ENCODE results near the gene IMP4.

IMP4 gene

DNA sequence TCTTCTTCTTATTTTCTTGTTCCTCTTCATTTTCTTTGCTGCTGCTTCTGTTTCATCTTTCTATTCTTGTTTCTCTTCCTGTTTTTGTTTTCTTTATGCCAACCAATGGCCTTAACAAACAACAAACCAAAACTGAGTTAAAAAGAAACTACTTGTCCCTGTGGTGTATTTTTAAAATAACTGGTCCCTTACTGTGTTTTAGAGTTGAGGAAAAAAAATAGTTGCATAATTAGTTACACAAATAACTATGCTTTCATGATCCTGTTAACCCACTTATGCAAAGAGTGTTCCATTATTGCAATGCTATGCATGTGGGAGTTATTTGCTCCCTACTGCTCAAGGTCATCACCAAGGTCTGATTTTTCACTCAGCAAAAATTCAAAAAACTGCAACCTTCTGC lies 39.5 kb upstream of the IMP4 start:
- H3K9ac ChIP-seq (ENCODE audit: low read length): no peak overlapping the region
- TF ChIP-seq EZH2phosphoT487 (IDR thresholded peaks at IDR 0.05; ENCODE audit: low read depth) (no peak), CTCF (IDR thresholded peaks at IDR 0.05; ENCODE audit: low read depth, low read length) (no peak)
- no peaks in the 10 kb centered on the region for H3K9me3 ChIP-seq (ENCODE audit: insufficient read depth, low read length)
- H3K4me3 ChIP-seq (ENCODE audit: low read length): no peak overlapping the region
- H3K27me3 ChIP-seq (ENCODE audit: low read depth, low read length): peaks cover 3% of the 10 kb centered on the region; the same call in 1 of the 2 replicates
- no peaks in the 10 kb centered on the region for H4K20me1 ChIP-seq (ENCODE audit: insufficient read depth, low read length)
- H3K27ac ChIP-seq (ENCODE audit: low read length): no peak overlapping the region
- no peaks in the 10 kb centered on the region for H3K79me2 ChIP-seq (ENCODE audit: low read length)
- H3K36me3 ChIP-seq (replicated peaks; ENCODE audit: low read depth, low read length): no peaks in the 10 kb centered on the region
- H2AFZ ChIP-seq (ENCODE audit: low read depth, low read length): no peak overlapping the region
- no peak overlapping the region for H3K4me2 ChIP-seq (ENCODE audit: low read length)
- no peaks in the 10 kb centered on the region for H3K4me1 ChIP-seq (ENCODE audit: low read length)

DNA sequence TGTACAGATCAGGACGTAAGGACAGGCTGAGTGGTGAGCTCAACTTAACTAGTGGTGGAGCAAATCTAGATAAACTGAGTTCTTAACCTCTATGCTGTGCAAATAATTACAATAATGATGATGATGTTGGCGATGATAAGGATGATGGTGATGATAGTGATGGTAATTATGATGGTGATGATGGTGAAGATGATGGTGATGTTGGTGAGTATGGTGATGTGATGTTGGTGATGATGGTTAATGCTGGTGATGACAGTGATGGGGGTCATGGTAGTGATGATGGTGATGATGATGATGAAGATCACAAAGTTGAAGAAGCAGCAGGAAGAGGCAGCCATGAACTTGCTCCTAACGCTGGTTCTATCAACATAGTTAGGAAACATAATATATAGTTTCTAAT lies 38.0 kb upstream of the IMP4 start:
- no peak overlapping the region for H3K4me2 ChIP-seq (ENCODE audit: low read length)
- no peak overlapping the region for H3K4me3 ChIP-seq (ENCODE audit: low read length)
- TF ChIP-seq EZH2phosphoT487 (IDR thresholded peaks at IDR 0.05; ENCODE audit: low read depth) (no peak), CTCF (IDR thresholded peaks at IDR 0.05; ENCODE audit: low read depth, low read length) (no peak)
- no peak overlapping the region for H2AFZ ChIP-seq (ENCODE audit: low read depth, low read length)
- H4K20me1 ChIP-seq (ENCODE audit: insufficient read depth, low read length): no peaks in the 10 kb centered on the region
- H3K27ac ChIP-seq (ENCODE audit: low read length): no peak overlapping the region
- H3K9ac ChIP-seq (ENCODE audit: low read length): no peak overlapping the region
- H3K79me2 ChIP-seq (ENCODE audit: low read length): no peaks in the 10 kb centered on the region
- H3K4me1 ChIP-seq (ENCODE audit: low read length): no peaks in the 10 kb centered on the region
- H3K9me3 ChIP-seq (ENCODE audit: insufficient read depth, low read length): no peaks in the 10 kb centered on the region
- H3K27me3 ChIP-seq (ENCODE audit: low read depth, low read length): peaks cover 4% of the 10 kb centered on the region
- H3K36me3 ChIP-seq (replicated peaks; ENCODE audit: low read depth, low read length): no peaks in the 10 kb centered on the region

DNA sequence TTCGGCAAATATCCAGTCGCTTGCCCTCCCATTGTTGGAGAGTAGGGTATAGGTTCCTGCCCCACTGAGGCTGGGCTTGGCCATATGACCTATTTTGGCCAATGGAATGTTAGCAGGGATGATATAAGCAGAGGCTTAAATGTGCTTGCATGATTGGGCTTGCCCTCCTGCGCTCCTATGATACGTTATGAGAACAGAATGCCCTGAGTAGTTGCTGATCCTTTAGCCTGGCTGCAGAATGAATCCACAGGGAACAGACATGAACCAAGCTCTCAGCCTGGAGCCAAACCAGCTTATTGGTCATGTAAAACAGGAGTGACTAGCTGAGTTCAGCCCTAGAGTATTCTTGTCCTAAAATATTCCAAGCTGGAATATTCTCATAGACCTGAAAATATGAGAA lies 34.8 kb upstream of the IMP4 start:
- H3K4me2 ChIP-seq (ENCODE audit: low read length): no peak overlapping the region
- no peaks in the 10 kb centered on the region for H3K36me3 ChIP-seq (replicated peaks; ENCODE audit: low read depth, low read length)
- no peaks in the 10 kb centered on the region for H3K9me3 ChIP-seq (ENCODE audit: insufficient read depth, low read length)
- no peak overlapping the region for H3K27ac ChIP-seq (ENCODE audit: low read length)
- H3K4me3 ChIP-seq (ENCODE audit: low read length): no peak overlapping the region
- H4K20me1 ChIP-seq (ENCODE audit: insufficient read depth, low read length): no peaks in the 10 kb centered on the region
- TF ChIP-seq EZH2phosphoT487 (IDR thresholded peaks at IDR 0.05; ENCODE audit: low read depth) (no peak), CTCF (IDR thresholded peaks at IDR 0.05; ENCODE audit: low read depth, low read length) (no peak)
- no peaks in the 10 kb centered on the region for H3K4me1 ChIP-seq (ENCODE audit: low read length)
- peaks cover 9% of the 10 kb centered on the region for H3K27me3 ChIP-seq (ENCODE audit: low read depth, low read length)
- no peak overlapping the region for H3K9ac ChIP-seq (ENCODE audit: low read length)
- H3K79me2 ChIP-seq (ENCODE audit: low read length): no peaks in the 10 kb centered on the region
- H2AFZ ChIP-seq (ENCODE audit: low read depth, low read length): no peak overlapping the region

DNA sequence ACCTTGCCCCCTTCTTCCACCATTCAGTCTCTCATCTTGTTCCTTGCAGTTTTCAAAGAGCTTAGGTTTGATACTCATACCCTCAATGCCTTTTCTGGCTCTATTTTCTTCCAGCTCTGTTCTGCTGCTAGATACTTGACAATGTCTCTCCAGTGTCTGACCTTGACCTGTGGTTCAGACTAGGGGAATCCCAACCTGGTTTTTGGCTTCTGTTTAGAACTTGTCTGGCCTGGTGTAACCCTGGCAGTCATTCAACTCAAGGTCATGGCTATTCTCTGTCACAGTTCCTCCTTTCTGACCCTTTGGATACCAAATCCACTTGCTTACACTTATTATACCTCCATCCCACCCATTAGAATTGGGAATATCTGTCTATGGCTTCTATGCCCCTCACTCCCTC lies 31.8 kb upstream of the IMP4 start:
- Histone ChIP-seq H4K20me1 (ENCODE audit: insufficient read depth, low read length) (no peaks in the 10 kb centered on the region), H3K27me3 (ENCODE audit: low read depth, low read length) (peaks cover 9% of the 10 kb centered on the region), H3K36me3 (replicated peaks; ENCODE audit: low read depth, low read length) (no peaks in the 10 kb centered on the region), H3K27ac (ENCODE audit: low read length) (no peak overlapping the region), H3K9ac (ENCODE audit: low read length) (no peak overlapping the region), H2AFZ (ENCODE audit: low read depth, low read length) (no peak overlapping the region), H3K4me3 (ENCODE audit: low read length) (no peak overlapping the region), H3K79me2 (ENCODE audit: low read length) (no peaks in the 10 kb centered on the region), H3K4me2 (ENCODE audit: low read length) (no peak overlapping the region), H3K9me3 (ENCODE audit: insufficient read depth, low read length) (no peaks in the 10 kb centered on the region), H3K4me1 (ENCODE audit: low read length) (no peaks in the 10 kb centered on the region)
- TF ChIP-seq CTCF (IDR thresholded peaks at IDR 0.05; ENCODE audit: low read depth, low read length) (no peak), EZH2phosphoT487 (IDR thresholded peaks at IDR 0.05; ENCODE audit: low read depth) (no peak)
